Measurements from ENCODE around the gene CNTN4.

DNA sequence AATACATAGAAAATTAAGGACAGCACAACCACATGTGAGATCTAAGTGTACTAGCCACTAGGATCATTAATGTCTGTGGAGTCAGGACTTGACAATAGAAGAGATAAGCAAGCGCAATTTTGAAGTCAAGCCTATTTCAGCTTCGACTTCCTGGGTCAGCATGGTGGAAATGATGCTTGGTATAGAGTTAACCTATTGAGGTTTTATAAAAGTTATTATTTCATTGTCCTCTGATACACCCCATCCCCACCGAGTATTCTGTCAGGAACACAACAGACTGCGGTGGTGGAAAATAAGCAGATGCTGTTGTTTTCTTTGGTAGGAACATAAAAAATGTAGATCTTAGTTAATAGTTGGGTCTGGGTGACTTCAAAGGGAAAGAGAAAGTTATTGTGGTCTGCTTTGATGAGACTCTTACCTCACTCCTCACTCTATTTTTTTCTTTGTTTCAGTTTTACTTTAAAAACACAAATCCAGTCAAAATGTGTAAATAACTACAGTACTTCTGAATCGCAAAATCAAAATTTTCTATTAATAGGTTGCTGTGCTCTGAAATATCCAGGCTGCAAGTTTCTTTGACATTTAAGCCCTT, 929.4 kb downstream of the CNTN4 start:
- TF ChIP-seq, protein P1, sequence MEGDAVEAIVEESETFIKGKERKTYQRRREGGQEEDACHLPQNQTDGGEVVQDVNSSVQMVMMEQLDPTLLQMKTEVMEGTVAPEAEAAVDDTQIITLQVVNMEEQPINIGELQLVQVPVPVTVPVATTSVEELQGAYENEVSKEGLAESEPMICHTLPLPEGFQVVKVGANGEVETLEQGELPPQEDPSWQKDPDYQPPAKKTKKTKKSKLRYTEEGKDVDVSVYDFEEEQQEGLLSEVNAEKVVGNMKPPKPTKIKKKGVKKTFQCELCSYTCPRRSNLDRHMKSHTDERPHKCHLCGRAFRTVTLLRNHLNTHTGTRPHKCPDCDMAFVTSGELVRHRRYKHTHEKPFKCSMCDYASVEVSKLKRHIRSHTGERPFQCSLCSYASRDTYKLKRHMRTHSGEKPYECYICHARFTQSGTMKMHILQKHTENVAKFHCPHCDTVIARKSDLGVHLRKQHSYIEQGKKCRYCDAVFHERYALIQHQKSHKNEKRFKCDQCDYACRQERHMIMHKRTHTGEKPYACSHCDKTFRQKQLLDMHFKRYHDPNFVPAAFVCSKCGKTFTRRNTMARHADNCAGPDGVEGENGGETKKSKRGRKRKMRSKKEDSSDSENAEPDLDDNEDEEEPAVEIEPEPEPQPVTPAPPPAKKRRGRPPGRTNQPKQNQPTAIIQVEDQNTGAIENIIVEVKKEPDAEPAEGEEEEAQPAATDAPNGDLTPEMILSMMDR (conservative IDR thresholded peaks at IDR 0.05; ENCODE audit: low read depth, low read length), result no peak
- no peak for TF ChIP-seq EZH2 (IDR thresholded peaks at IDR 0.05; ENCODE audit: borderline replicate concordance, low read depth, low read length, poor library complexity, severe bottlenecking)

Measured in A673 (cell line).